ENCODE results near the gene CLRN3. TPM values are rescaled to one million over a fixed set of nuclear protein-coding genes. Genes with fewer than 3 reads are reported as not detected.

The CLRN3 gene
- total RNA-seq, 4 donors from 2014 or later = not detected

- peaks cover 5% of the 10 kb centered on the region for H3K4me1 ChIP-seq
- H3K36me3 ChIP-seq = no peaks in the 10 kb centered on the region
- no peak for TF ChIP-seq POLR2AphosphoS5 (IDR thresholded peaks at IDR 0.05)
- no peak for TF ChIP-seq CTCF (IDR thresholded peaks at IDR 0.05)
- TF ChIP-seq EP300 (IDR thresholded peaks at IDR 0.05) = no peak
- no peak for TF ChIP-seq POLR2A (IDR thresholded peaks at IDR 0.05)
- DNase-seq (ENCODE audit: low spot score in 2 of 2) = no peak
- H3K27me3 ChIP-seq = peaks cover 10% of the 10 kb centered on the region
- WGBS = 94% methylated on average over 10 of the region's 10 CpGs
- H3K27ac ChIP-seq = no peak overlapping the region
- no peaks in the 10 kb centered on the region for H3K9me3 ChIP-seq
- H3K4me3 ChIP-seq = no peak overlapping the region
Observed at GRCh38 chr10:127883516-127883915, 9.2 kb downstream of the CLRN3 start.

GRCh38 chr10:127882801-127883459 is 9.8 kb downstream of the CLRN3 start:
- Histone ChIP-seq H3K36me3 (no peaks in the 10 kb centered on the region), H3K27me3 (peaks cover 8% of the 10 kb centered on the region), H3K27ac (no peak overlapping the region), H3K4me1 (peaks cover 5% of the 10 kb centered on the region), H3K4me3 (no peak overlapping the region), H3K9me3 (no peaks in the 10 kb centered on the region)
- WGBS = 74% methylated on average over 4 of the region's 4 CpGs
- TF ChIP-seq POLR2A (IDR thresholded peaks at IDR 0.05) (no peak), EP300 (IDR thresholded peaks at IDR 0.05) (no peak), POLR2AphosphoS5 (IDR thresholded peaks at IDR 0.05) (no peak), CTCF (IDR thresholded peaks at IDR 0.05) (no peak)
- DNase-seq (ENCODE audit: low spot score in 2 of 2) = no peak

GRCh38 chr10:127882391-127882790 is 10.3 kb downstream of the CLRN3 start:
- no peak overlapping the region for H3K4me3 ChIP-seq
- H3K36me3 ChIP-seq = no peaks in the 10 kb centered on the region
- no peak overlapping the region for H3K27ac ChIP-seq
- H3K27me3 ChIP-seq = peaks cover 6% of the 10 kb centered on the region
- TF ChIP-seq EP300 (IDR thresholded peaks at IDR 0.05) (no peak), POLR2AphosphoS5 (IDR thresholded peaks at IDR 0.05) (no peak), CTCF (IDR thresholded peaks at IDR 0.05) (no peak)
- 84% methylated on average over 8 of the region's 8 CpGs for WGBS
- DNase-seq (ENCODE audit: low spot score in 2 of 2) = no peak
- H3K9me3 ChIP-seq = no peaks in the 10 kb centered on the region
- H3K4me1 ChIP-seq = peaks cover 1% of the 10 kb centered on the region

GRCh38 chr10:127881262-127881661 is 11.5 kb downstream of the CLRN3 start:
- TF ChIP-seq POLR2AphosphoS5 (IDR thresholded peaks at IDR 0.05) = no peak
- TF ChIP-seq POLR2A (IDR thresholded peaks at IDR 0.05) = no peak
- TF ChIP-seq CTCF (IDR thresholded peaks at IDR 0.05) = no peak
- no peak for TF ChIP-seq EP300 (IDR thresholded peaks at IDR 0.05)
- WGBS = 98% methylated on average over 7 of the region's 8 CpGs
- no peaks in the 10 kb centered on the region for H3K4me1 ChIP-seq
- H3K4me3 ChIP-seq = no peak overlapping the region
- no peaks in the 10 kb centered on the region for H3K9me3 ChIP-seq
- H3K27ac ChIP-seq = no peak overlapping the region
- no peaks in the 10 kb centered on the region for H3K36me3 ChIP-seq
- DNase-seq (ENCODE audit: low spot score in 2 of 2) = no peak
- H3K27me3 ChIP-seq = no peaks in the 10 kb centered on the region

GRCh38 chr10:127880557-127880956 is 12.2 kb downstream of the CLRN3 start:
- no peak for DNase-seq (ENCODE audit: low spot score in 2 of 2)
- H3K4me1 ChIP-seq = no peaks in the 10 kb centered on the region
- no peak for TF ChIP-seq CTCF (IDR thresholded peaks at IDR 0.05)
- no peak overlapping the region for H3K27ac ChIP-seq
- no peaks in the 10 kb centered on the region for H3K36me3 ChIP-seq
- H3K9me3 ChIP-seq = no peaks in the 10 kb centered on the region
- 78% methylated on average over 1 of the region's 2 CpGs for whole genome bisulfite sequencing
- no peaks in the 10 kb centered on the region for H3K27me3 ChIP-seq
- no peak overlapping the region for H3K4me3 ChIP-seq
